PC-9 (cell line): ENCODE measurements around the gene DUSP18. TPM values are rescaled to one million over a fixed set of nuclear protein-coding genes. Genes with fewer than 3 reads are reported as not detected.
A peak's percentile ranks its signal among the peaks of the same experiment; 100 is the strongest.

Experiments used
- BruUV-seq: library from RNA; stranded (reverse); fragments of 400-500 nt; replicated peaks from 2 replicates; lab custom pipeline; 2021; lab: Mats Ljungman, UMichigan
- CTCF ChIA-PET: fragments of 300-600 bp; sonication (Branson Sonifier 250); formaldehyde crosslinking; loops from one replicate; lab custom pipeline; 2022; ENCODE audit warnings: antibody characterized with exemption; lab: Charles Lee
- POLR2A ChIA-PET: fragments of 300-600 bp; sonication (Branson Sonifier 250); formaldehyde crosslinking; loops from one replicate; lab custom pipeline; 2022; ENCODE audit warnings: antibody characterized with exemption; ENCODE audit not compliant: unreplicated experiment; lab: Charles Lee
- DNase-seq, 2 experiments: peaks; one replicate each; pipeline versions ENCODE4 v3.0.0 to v3.0.0-alpha.2; 2015 to 2022; ENCODE audit warnings: mixed read lengths in 1 of 2
- H2AFZ ChIP-seq: fragments of 200-600 bp; sonication (generic); 2 replicates; pipeline ENCODE4 v1.8.1; 2017; ENCODE audit warnings: antibody characterized with exemption
- H3F3A ChIP-seq: fragments of 200-600 bp; sonication (generic); 2 replicates; pipeline ENCODE4 v1.8.1; 2017; ENCODE audit warnings: antibody characterized with exemption, mild to moderate bottlenecking, low read depth; ENCODE audit not compliant: insufficient read depth
- H3K27ac ChIP-seq: fragments of 200-600 bp; sonication (generic); 2 replicates; pipeline ENCODE4 v1.6.1; 2016; ENCODE audit warnings: mixed run types
- H3K27me3 ChIP-seq: fragments of 200-600 bp; sonication (generic); 2 replicates; pipeline ENCODE4 v1.6.1; 2016; ENCODE audit warnings: low read depth, mixed run types; ENCODE audit not compliant: insufficient read depth
- H3K36me3 ChIP-seq: fragments of 200-600 bp; sonication (generic); 2 replicates; pipeline ENCODE4 v1.6.1; 2016; ENCODE audit warnings: low read depth, mixed run types
- H3K4me1 ChIP-seq: fragments of 200-600 bp; sonication (generic); replicated peaks from 2 replicates; pipeline ENCODE4 v1.6.1; 2016; ENCODE audit warnings: mixed run types; ENCODE audit not compliant: insufficient read depth
- H3K4me2 ChIP-seq: fragments of 200-600 bp; sonication (generic); 2 replicates; pipeline ENCODE4 v1.6.1; 2017; ENCODE audit warnings: mixed run types
- H3K4me3 ChIP-seq: fragments of 200-600 bp; sonication (generic); 2 replicates; pipeline ENCODE4 v1.6.1; 2016; ENCODE audit warnings: mixed run types
- H3K79me2 ChIP-seq: fragments of 200-600 bp; sonication (generic); 2 replicates; pipeline ENCODE4 v1.6.1; 2017; ENCODE audit warnings: low read depth, mixed run types
- H3K9me2 ChIP-seq: fragments of 200-600 bp; sonication (generic); 2 replicates; pipeline ENCODE4 v1.8.1; 2017; ENCODE audit warnings: mild to moderate bottlenecking; ENCODE audit not compliant: insufficient read depth
- H3K9me3 ChIP-seq: fragments of 200-600 bp; sonication (generic); 2 replicates; pipeline ENCODE4 v1.8.1; 2016; ENCODE audit warnings: low read depth; ENCODE audit not compliant: insufficient read depth
- H4K20me1 ChIP-seq: fragments of 200-600 bp; sonication (generic); 2 replicates; pipeline ENCODE4 v1.8.1; 2017; ENCODE audit not compliant: insufficient read depth
- EZH2 ChIP-seq: fragments of 200-600 bp; sonication (generic); IDR thresholded peaks from 2 replicates; pipeline ENCODE4 v1.8.0; 2017; ENCODE audit warnings: antibody characterized with exemption, low read depth
- intact Hi-C: fragments of 100-400 bp; cut with micrococcal nuclease; formaldehyde crosslinking; loops from one replicate; pipeline ENCODE4 v1.10.0; 2022; ENCODE audit not compliant: unreplicated experiment
- total RNA-seq: library from RNA; stranded (reverse); gene quantifications from 2 replicates; pipeline ENCODE4 v1.2.3, GENCODE V29; 2021
- TF ChIP-seq, protein P1 (sequence below): fragments of 200-600 bp; sonication (generic); conservative IDR thresholded peaks from 2 replicates; pipeline ENCODE4 v1.6.1; 2017; ENCODE audit warnings: mixed run types, antibody characterized with exemption, mild to moderate bottlenecking, moderate library complexity

Gene DUSP18
- total RNA-seq, 1 experiment from 2014 or later, result 11.0 TPM

DNA sequence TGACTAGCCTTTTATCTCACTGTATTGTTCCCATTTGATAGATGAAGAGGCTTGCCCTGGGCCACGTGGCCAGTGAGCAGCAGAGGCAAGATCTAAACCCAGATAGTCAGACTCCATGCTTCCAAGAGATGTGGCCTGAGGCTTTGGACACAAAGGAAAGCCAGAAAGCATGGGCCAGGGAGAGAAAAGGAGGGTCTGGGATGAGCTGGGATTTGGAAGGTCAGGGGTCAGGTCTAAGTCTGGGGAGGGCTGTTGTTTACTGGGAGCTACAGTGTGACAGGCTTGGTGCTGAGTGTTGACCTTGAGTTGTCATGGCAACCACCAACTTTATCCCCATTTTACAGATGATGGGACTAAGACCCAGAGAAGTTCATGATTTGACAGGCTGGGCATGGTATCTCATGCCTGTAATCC is 30.0 kb downstream of the DUSP18 start:
- ChIA-PET CTCF (no interaction called here), POLR2A (no interaction called here)
- Histone ChIP-seq H3K9me3 (no peaks in the 10 kb centered on the region), H3K27me3 (no peaks in the 10 kb centered on the region), H3K4me3 (peak overlapping the region; percentile 74; the same call in 1 of the 2 replicates), H3K4me1 (peaks cover 25% of the 10 kb centered on the region), H3K27ac (no peak overlapping the region), H2AFZ (peak overlapping the region; percentile 99), H4K20me1 (no peaks in the 10 kb centered on the region), H3K79me2 (peaks cover 13% of the 10 kb centered on the region), H3K4me2 (peak overlapping the region; percentile 99), H3K9me2 (no peaks in the 10 kb centered on the region), H3K36me3 (no peaks in the 10 kb centered on the region), H3F3A (peaks cover 26% of the 10 kb centered on the region)
- intact Hi-C loops, result loop anchor here (10.0 kb wide), 1 partner anchor 287 kb away; no protein-coding TSS in a partner anchor
- TF ChIP-seq, protein P1, sequence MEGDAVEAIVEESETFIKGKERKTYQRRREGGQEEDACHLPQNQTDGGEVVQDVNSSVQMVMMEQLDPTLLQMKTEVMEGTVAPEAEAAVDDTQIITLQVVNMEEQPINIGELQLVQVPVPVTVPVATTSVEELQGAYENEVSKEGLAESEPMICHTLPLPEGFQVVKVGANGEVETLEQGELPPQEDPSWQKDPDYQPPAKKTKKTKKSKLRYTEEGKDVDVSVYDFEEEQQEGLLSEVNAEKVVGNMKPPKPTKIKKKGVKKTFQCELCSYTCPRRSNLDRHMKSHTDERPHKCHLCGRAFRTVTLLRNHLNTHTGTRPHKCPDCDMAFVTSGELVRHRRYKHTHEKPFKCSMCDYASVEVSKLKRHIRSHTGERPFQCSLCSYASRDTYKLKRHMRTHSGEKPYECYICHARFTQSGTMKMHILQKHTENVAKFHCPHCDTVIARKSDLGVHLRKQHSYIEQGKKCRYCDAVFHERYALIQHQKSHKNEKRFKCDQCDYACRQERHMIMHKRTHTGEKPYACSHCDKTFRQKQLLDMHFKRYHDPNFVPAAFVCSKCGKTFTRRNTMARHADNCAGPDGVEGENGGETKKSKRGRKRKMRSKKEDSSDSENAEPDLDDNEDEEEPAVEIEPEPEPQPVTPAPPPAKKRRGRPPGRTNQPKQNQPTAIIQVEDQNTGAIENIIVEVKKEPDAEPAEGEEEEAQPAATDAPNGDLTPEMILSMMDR, result no peak
- no peak for TF ChIP-seq EZH2
- BruUV-seq, result no TSS peak
- peak in 1 of 2 experiments; percentile 20 for DNase-seq

GRCh38 chr22:30636226-30637077 is 31.2 kb downstream of the DUSP18 start:
- no peaks in the 10 kb centered on the region for H3K27me3 ChIP-seq
- peak; percentile 40 to 50 for DNase-seq
- H3F3A ChIP-seq, result peaks cover 26% of the 10 kb centered on the region
- H2AFZ ChIP-seq, result peak overlapping the region; percentile 99
- peak overlapping the region; percentile 74 for H3K4me3 ChIP-seq
- H3K27ac ChIP-seq, result no peak overlapping the region
- peaks cover 13% of the 10 kb centered on the region for H3K79me2 ChIP-seq
- CTCF ChIA-PET, result interaction anchor here (0.5 to 0.7 kb wide), 2 partner anchors 333 to 525 kb away, joined by 4 to 5 read pairs; no protein-coding TSS in a partner anchor
- TF ChIP-seq, protein P1, result no peak; the same call in 1 of the 2 replicates
- TF ChIP-seq EZH2, result no peak
- no peaks in the 10 kb centered on the region for H3K9me3 ChIP-seq
- no TSS peak for BruUV-seq
- no peaks in the 10 kb centered on the region for H3K36me3 ChIP-seq
- H3K4me2 ChIP-seq, result peak overlapping the region; percentile 99
- POLR2A ChIA-PET, result interaction anchor here (1.0 kb wide), 1 partner anchor 94 kb away, joined by 3 read pairs; no protein-coding TSS in a partner anchor
- H4K20me1 ChIP-seq, result no peaks in the 10 kb centered on the region
- no peaks in the 10 kb centered on the region for H3K9me2 ChIP-seq
- intact Hi-C loops, result loop anchor here (10.0 kb wide), 1 partner anchor 288 kb away; no protein-coding TSS in a partner anchor
- peaks cover 25% of the 10 kb centered on the region for H3K4me1 ChIP-seq
